Activated gamma-delta T cell treated with anti-CD3 and anti-CD28 coated beads, Interleukin-2, amount 50 U/mL, for 16 hours (primary cell): ENCODE data around the gene FRY.

Experiments
- DNase-seq: peaks from one replicate; pipeline ENCODE4 v3.0.0-alpha.2; 2020; ENCODE audit warnings: low read depth

Gene FRY

GRCh38 chr13:32175943-32176342 is 144.4 kb downstream of the FRY start:
- no peak for DNase-seq

- DNase-seq, result no peak
Observed at GRCh38 chr13:32176696-32177095, 145.1 kb downstream of the FRY start.

- no peak for DNase-seq
Observed at GRCh38 chr13:32178763-32179162, 147.2 kb downstream of the FRY start.

- no peak for DNase-seq
Observed at GRCh38 chr13:32179708-32180107, 148.1 kb downstream of the FRY start.

- DNase-seq, result no peak
Observed at GRCh38 chr13:32187651-32188050, 156.1 kb downstream of the FRY start.

- DNase-seq, result no peak
Observed at GRCh38 chr13:32191452-32191998, 160.0 kb downstream of the FRY start.

GRCh38 chr13:32195713-32196112 is 164.1 kb downstream of the FRY start:
- no peak for DNase-seq

- no peak for DNase-seq
Observed at GRCh38 chr13:32199168-32199567, 167.6 kb downstream of the FRY start.

- no peak for DNase-seq
Observed at GRCh38 chr13:32200741-32201140, 169.2 kb downstream of the FRY start.

- no peak for DNase-seq
Observed at GRCh38 chr13:32201809-32202208, 170.2 kb downstream of the FRY start.

GRCh38 chr13:32202268-32202667 is 170.7 kb downstream of the FRY start:
- no peak for DNase-seq

GRCh38 chr13:32203221-32203620 is 171.6 kb downstream of the FRY start:
- no peak for DNase-seq

- DNase-seq, result no peak
Observed at GRCh38 chr13:32203736-32204135, 172.2 kb downstream of the FRY start.

GRCh38 chr13:32205431-32206096 is 174.0 kb downstream of the FRY start:
- DNase-seq, result no peak

GRCh38 chr13:32206097-32206740 is 174.6 kb downstream of the FRY start:
- DNase-seq, result no peak

GRCh38 chr13:32208860-32209259 is 177.3 kb downstream of the FRY start:
- no peak for DNase-seq

GRCh38 chr13:32209652-32210051 is 178.1 kb downstream of the FRY start:
- no peak for DNase-seq

- no peak for DNase-seq
Observed at GRCh38 chr13:32210101-32210500, 178.5 kb downstream of the FRY start.

GRCh38 chr13:32211813-32212212 is 180.2 kb downstream of the FRY start:
- no peak for DNase-seq

- no peak for DNase-seq
Observed at GRCh38 chr13:32212421-32212820, 180.8 kb downstream of the FRY start.

GRCh38 chr13:32213626-32214025 is 182.1 kb downstream of the FRY start:
- DNase-seq, result no peak

- DNase-seq, result no peak
Observed at GRCh38 chr13:32214071-32214470, 182.5 kb downstream of the FRY start.

- DNase-seq, result no peak
Observed at GRCh38 chr13:32216281-32216680, 184.7 kb downstream of the FRY start.
